Heart left ventricle (tissue), 16 donors: ENCODE measurements around the gene CEP112. TPM values are rescaled to one million over a fixed set of nuclear protein-coding genes. Genes with fewer than 3 reads are reported as not detected.
"Not testable (repeated sequence)": the region's sequence is repeated elsewhere in the genome, so short reads cannot be mapped to it uniquely, and the experiment has no call there.

ENCODE experiments used
- ATAC-seq, 4 donors: fragments of 200-7000 bp; cut with Tn5 transposase; one replicate each; pipeline ENCODE4 v1.9.1; 2020 to 2022; ENCODE audit warnings: moderate library complexity in 4 of 4, mild to moderate bottlenecking in 3 of 4, moderate number of reproducible peaks in 1 of 4
- DNase-seq, 5 donors: peaks; one replicate each; pipeline ENCODE4 v3.0.0-alpha.2; 2020
- H3K27ac ChIP-seq, 12 donors: fragments of 200-600 bp; sonication (generic) in 4 of 12; one replicate each; pipeline versions ENCODE4 v1.5.0 to v1.8.0; 2016 to 2022; ENCODE audit warnings: mild to moderate bottlenecking in 2 of 12
- H3K27me3 ChIP-seq, 9 donors: fragments of 200-600 bp; sonication (generic) in 2 of 9; one replicate each; pipeline versions ENCODE4 v1.5.1 to v1.8.0; 2016 to 2022; ENCODE audit warnings: mild to moderate bottlenecking in 3 of 9
- H3K36me3 ChIP-seq, 9 donors: fragments of 200-600 bp; sonication (generic) in 2 of 9; one replicate each; pipeline versions ENCODE4 v1.5.0 to v1.8.0; 2018 to 2022; ENCODE audit warnings: mild to moderate bottlenecking in 2 of 9
- H3K4me1 ChIP-seq, 12 donors: fragments of 200-600 bp; sonication (generic) in 4 of 12; one replicate each; pipeline versions ENCODE4 v1.5.0 to v1.8.0; 2016 to 2022; ENCODE audit warnings: mild to moderate bottlenecking in 3 of 12
- H3K4me3 ChIP-seq, 12 donors: fragments of 200-600 bp; sonication (generic) in 4 of 12; one replicate each; pipeline versions ENCODE4 v1.5.0 to v1.8.0; 2017 to 2022; ENCODE audit warnings: mild to moderate bottlenecking in 9 of 12, moderate library complexity in 4 of 12
- H3K9me3 ChIP-seq, 12 donors: fragments of 200-600 bp; sonication (generic) in 4 of 12; one replicate each; pipeline versions ENCODE4 v1.5.0 to v1.8.0; 2016 to 2022; ENCODE audit warnings: mild to moderate bottlenecking in 1 of 12
- CTCF ChIP-seq, 12 donors: fragments of 200-600 bp; sonication (generic) in 4 of 12; IDR thresholded peaks; one replicate each; pipeline versions ENCODE4 v1.5.0 to v1.8.0; 2018 to 2022; ENCODE audit warnings: antibody characterized with exemption in 12 of 12, mild to moderate bottlenecking in 5 of 12
- POLR2A ChIP-seq, 2 donors: fragments of 450-650 bp; IDR thresholded peaks; one replicate each; pipeline ENCODE4 v1.6.1; 2017; ENCODE audit warnings: antibody characterized with exemption in 2 of 2, mild to moderate bottlenecking in 2 of 2, moderate library complexity in 2 of 2
- WGBS, 4 donors: extraction: QIAGEN DNeasy Blood & Tissue Kit in 2 of 4; methylation state at CpG; one replicate each; pipeline versions ENCODE4 v1.1.5 to v1.1.7; 2013 to 2018; 5-methylcytosine and 5-hydroxymethylcytosine counted together
- intact Hi-C, 10 donors: fragments of 100-400 bp; cut with DNase I; formaldehyde crosslinking; loops; one replicate each; pipeline versions ENCODE4 v1.11.1 to v1.14.2; 2022
- polyA plus RNA-seq, 2 donors: library from polyadenylated mRNA; stranded (reverse); fragments of 200-250 nt; gene quantifications; one replicate each; pipeline ENCODE4 v1.2.3, GENCODE V29; 2013
- total RNA-seq, 9 donors: library from RNA; depleted of rRNA in 2 of 9; stranded (reverse); fragments of >200 nt in 2 of 9; fragmentation: NEBNext Ultra II Directional in 3 of 9; extraction: Animal tissue kit (Norgen Biotek cat#: 25700) in 3 of 9; gene quantifications; one replicate each; pipeline versions ENCODE4 v1.1.0 to v1.2.4, GENCODE V29; 2016 to 2023
- donor health status: ischemic (EF 13 %, LVEDD 7.1; RV severe dilation, severe dysfunction).
- donor health status: healthy with polysubstance abuse.
- donor health status: DM: no; HTN: yes; CAD: no.
- donor health status: DM: no; HTN: no; CAD: no.
- donor health status: ischemic (EF 25% LVEDD 6.9; RV normal size, moderate dysfunction).
- donor health status: ischemic (EF 25% LVEDD 5.7; RV mildly dilated, moderate dysfunction).
- donor health status: healthy.
- donor health status: DM: yes; HTN: yes; CAD: no.
- donor health status: ischemic (EF 35%, LVEDD 5.7; RV mildly dilated, moderate dysfunction).
- donor health status: nonischemic (EF 11% LVEDD 7.7; RV severe dilation, severe dysfunction).
- donor health status: DM: yes; HTN: yes; CAD: no.
- donor health status: PGD.
- donor health status: ischemic (EF 29% LVEDD 5.4; RV normal size, mild dysfunction).
- donor health status: nonischemic (EF 23%, LVEDD 6.1; RV moderate dilation, normal function).

The CEP112 gene
- total and polyA plus RNA-seq, 11 donors = 5.5 to 28.3 (median 14.3) TPM

- TF ChIP-seq POLR2A (IDR thresholded peaks at IDR 0.05) = no peak
- TF ChIP-seq CTCF (IDR thresholded peaks at IDR 0.05) = no peak
- intact Hi-C loops = no loop called here
- ATAC-seq (no peak), DNase-seq (no peak)
- no peaks in the 10 kb centered on the region for H3K4me1 ChIP-seq
- no peaks in the 10 kb centered on the region for H3K27me3 ChIP-seq
- no peak overlapping the region for H3K27ac ChIP-seq
- H3K36me3 ChIP-seq = no peaks in the 10 kb centered on the region
- no peak overlapping the region for H3K4me3 ChIP-seq
- 90 to 95% (median 91%) methylated on average over 1 of the region's 1 CpG for WGBS, 4 donors
- peaks cover 0 to under 1% (median 0%) of the 10 kb centered on the region in 12 donors for H3K9me3 ChIP-seq
These were observed 377.5 kb downstream of the CEP112 start for GRCh38 chr17:65814418-65814817.

GRCh38 chr17:65813306-65813705, 378.6 kb downstream of the CEP112 start:
- Histone ChIP-seq H3K9me3 (peaks cover 0 to 12% (median 0%) of the 10 kb centered on the region in 12 donors), H3K36me3 (no peaks in the 10 kb centered on the region), H3K27ac (no peak overlapping the region), H3K4me3 (no peak overlapping the region), H3K27me3 (no peaks in the 10 kb centered on the region), H3K4me1 (no peaks in the 10 kb centered on the region)
- WGBS, 4 donors = 78 to 85% (median 84%) methylated on average over 3 of the region's 3 CpGs
- DNase-seq (no peak), ATAC-seq (no peak)
- intact Hi-C loops = no loop called here
- TF ChIP-seq CTCF (IDR thresholded peaks at IDR 0.05) (no peak), POLR2A (IDR thresholded peaks at IDR 0.05) (no peak)

- DNase-seq (no peak), ATAC-seq (no peak)
- Histone ChIP-seq H3K9me3 (peaks cover 0 to 23% (median 3%) of the 10 kb centered on the region in 12 donors), H3K27me3 (no peaks in the 10 kb centered on the region), H3K36me3 (no peaks in the 10 kb centered on the region), H3K4me3 (no peak overlapping the region), H3K27ac (no peak overlapping the region), H3K4me1 (no peaks in the 10 kb centered on the region)
- TF ChIP-seq POLR2A (IDR thresholded peaks at IDR 0.05) (no peak), CTCF (IDR thresholded peaks at IDR 0.05) (no peak)
- intact Hi-C loops = no loop called here
- WGBS, 4 donors = 63 to 66% (median 65%) methylated on average over 3 of the region's 3 CpGs
These were observed 380.9 kb downstream of the CEP112 start for GRCh38 chr17:65811043-65811442.

- DNase-seq (no peak), ATAC-seq (no peak)
- H3K4me1 ChIP-seq = no peaks in the 10 kb centered on the region
- no peak overlapping the region for H3K27ac ChIP-seq
- no peaks in the 10 kb centered on the region for H3K27me3 ChIP-seq
- intact Hi-C loops = no loop called here
- no peak overlapping the region for H3K4me3 ChIP-seq
- peaks cover 0 to 23% (median 3%) of the 10 kb centered on the region in 12 donors for H3K9me3 ChIP-seq
- whole genome bisulfite sequencing, 4 donors = 65 to 75% (median 70%) methylated on average over 2 of the region's 2 CpGs
- no peaks in the 10 kb centered on the region for H3K36me3 ChIP-seq
- TF ChIP-seq POLR2A (IDR thresholded peaks at IDR 0.05) (no peak), CTCF (IDR thresholded peaks at IDR 0.05) (no peak)
These were observed 382.6 kb downstream of the CEP112 start for GRCh38 chr17:65809366-65809765.

- H3K4me1 ChIP-seq, H3K27me3 ChIP-seq, H3K36me3 ChIP-seq, H3K4me3 ChIP-seq, ATAC-seq, H3K27ac ChIP-seq, DNase-seq, intact Hi-C loops: not testable (repeated sequence)
- WGBS, 4 donors = 90 to 100% (median 96%) methylated on average over 1 of the region's 1 CpG
- H3K9me3 ChIP-seq = peaks cover 0 to 23% (median 3%) of the 10 kb centered on the region in 12 donors
These were observed 383.4 kb downstream of the CEP112 start for GRCh38 chr17:65808566-65808965.
